ENCODE measurements around the gene KRT5.

GRCh38 chr12:52557476-52557875 lies 37.3 kb upstream of the KRT5 start:
- TF ChIP-seq CTCF (IDR thresholded peaks at IDR 0.05): no peak
- no peak for TF ChIP-seq POLR2A (IDR thresholded peaks at IDR 0.05)
